Posterior cingulate gyrus (tissue), 11 donors: ENCODE data around the gene TAS2R7.
"Not testable (repeated sequence)": the region's sequence is repeated elsewhere in the genome, so short reads cannot be mapped to it uniquely, and the experiment has no call there.

ENCODE experiments used
- DNase-seq, 10 donors: peaks; one replicate each; pipeline versions ENCODE4 v3.0.0 to v3.0.0-alpha.2; 2020 to 2021; ENCODE audit warnings: mixed read lengths in 3 of 10
- intact Hi-C: fragments of 100-400 bp; cut with DNase I; formaldehyde crosslinking; loops from one replicate; pipeline ENCODE4 v1.15.1; 2023

Gene TAS2R7, protein sequence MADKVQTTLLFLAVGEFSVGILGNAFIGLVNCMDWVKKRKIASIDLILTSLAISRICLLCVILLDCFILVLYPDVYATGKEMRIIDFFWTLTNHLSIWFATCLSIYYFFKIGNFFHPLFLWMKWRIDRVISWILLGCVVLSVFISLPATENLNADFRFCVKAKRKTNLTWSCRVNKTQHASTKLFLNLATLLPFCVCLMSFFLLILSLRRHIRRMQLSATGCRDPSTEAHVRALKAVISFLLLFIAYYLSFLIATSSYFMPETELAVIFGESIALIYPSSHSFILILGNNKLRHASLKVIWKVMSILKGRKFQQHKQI

DNA sequence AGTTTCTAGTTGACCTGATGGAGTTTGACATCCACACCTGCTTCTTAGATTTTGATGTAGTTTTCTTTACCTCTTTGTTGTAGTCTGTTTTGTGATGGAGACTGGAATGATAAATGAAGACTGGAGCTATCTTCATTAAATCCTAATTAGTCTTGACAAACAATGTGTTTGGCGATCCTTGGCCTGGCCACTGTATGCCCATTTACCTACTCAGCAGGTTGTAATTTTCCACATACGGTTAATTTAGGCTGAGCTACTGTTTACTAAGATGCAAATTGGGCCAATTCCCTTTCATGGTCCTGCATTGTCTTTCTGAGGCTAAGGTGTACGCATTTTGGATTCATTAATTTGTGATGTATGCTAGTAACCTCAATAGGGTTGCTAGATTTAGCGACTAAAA, at the start of gene TAS2R7:
Gene TAS2R7 (minus strand): TSS at position 41 of the 400 bp plus-strand sequence. CDS start 57 bp downstream, outside the sequence.
- intact Hi-C loops: no loop called here
- DNase-seq: no peak

DNA sequence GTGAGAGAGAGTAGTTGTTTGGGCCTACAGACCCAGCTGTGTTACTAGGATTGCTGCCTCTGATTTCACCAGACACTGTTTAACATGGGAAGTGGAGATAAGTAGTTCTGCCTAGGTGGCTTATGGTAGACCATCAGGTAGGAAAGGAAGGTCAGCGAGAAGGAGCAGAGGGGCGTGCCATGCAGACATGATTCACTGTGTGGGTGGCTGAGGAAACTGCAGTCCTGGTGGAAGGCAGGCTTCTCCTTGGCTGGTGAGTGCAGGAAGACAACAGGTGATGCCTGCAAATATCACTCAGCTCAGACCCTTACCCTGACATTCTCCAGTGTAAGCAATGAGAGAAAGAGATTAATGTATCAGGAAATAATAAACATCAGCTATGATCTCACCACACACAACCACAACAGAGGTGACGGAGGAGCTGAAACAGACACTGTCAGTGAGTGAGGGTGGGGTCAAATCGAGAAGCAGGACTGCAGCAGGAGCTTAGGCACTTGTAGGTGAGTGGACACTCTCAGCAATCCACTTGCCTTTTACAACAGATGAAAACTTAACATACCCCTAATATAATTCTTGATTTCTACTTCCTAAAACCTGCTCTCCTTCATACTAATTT, 48.9 kb upstream of the TAS2R7 start:
- intact Hi-C loops: no loop called here

DNA sequence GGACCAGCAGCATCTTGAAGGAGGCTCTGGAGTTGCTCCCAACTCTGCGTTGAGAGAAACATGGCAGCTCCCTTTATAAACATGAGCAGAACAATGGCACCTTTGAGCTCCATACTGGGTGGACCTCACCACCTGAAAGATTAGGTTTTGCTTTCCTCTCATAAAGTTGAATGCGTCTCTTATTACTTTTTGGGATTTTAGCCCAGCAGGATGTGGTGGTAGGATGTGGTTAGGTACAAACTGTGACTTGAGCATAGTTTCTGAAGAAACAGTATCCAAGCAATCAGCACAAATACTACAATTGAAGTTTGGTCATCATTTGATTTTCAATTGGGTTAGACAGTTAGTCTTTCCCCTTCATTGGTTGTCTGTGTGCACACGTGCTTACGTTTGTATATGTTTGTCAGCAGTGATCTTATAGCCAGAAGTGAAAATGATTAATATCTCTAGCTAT, 47.0 kb upstream of the TAS2R7 start, which contains the start of gene PRR4:
Gene PRR4 (minus strand): TSS at position 51 of the 454 bp plus-strand sequence. CDS start 38 bp downstream, at position 13.
- intact Hi-C loops: no loop called here
- DNase-seq: no peak

More for the DNA sequence above, 48.9 kb upstream of the TAS2R7 start:
- no peak for DNase-seq

DNA sequence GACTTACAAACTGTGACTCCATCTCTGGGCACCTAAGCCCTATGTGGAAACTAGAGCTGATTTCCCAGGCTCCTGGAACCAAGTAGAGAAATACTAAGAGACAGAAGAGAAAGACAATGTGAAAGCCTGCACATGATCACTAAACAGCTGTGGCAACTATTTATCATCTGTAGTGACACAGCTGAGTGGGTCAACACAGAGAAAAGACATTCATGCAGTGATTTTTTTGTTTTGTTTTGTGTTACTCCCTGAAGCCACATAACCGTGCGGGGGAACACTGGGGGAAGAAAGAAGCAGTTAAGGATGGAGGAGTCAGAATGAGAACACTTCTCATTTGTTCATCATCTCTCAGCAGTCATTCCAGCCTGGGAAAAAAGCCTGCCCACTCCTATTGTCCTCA, 45.3 kb upstream of the TAS2R7 start:
- intact Hi-C loops: no loop called here
- no peak for DNase-seq

- intact Hi-C loops: no loop called here
- DNase-seq: no peak
These were observed 40.4 kb upstream of the TAS2R7 start for GRCh38 chr12:10842862-10843261.

DNA sequence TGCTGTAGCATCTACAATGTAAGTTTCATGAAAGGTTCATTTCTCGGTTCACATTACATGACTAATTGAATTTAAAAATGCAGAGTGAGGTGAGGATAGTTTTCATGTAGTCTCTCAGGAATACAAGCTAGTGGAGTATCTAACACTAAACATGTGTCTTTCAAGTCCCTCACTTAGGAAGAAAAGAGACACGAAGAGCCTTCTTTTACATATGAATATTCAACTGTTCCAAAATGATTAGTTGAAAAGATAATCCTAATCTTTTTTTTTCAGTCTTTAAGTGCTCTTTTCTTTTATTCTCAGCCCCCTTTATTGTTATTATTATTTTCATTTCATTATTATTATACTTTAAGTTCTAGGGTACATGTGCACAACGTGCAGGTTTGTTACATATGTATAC, 36.0 kb upstream of the TAS2R7 start:
- no peak for DNase-seq
- intact Hi-C loops: no loop called here

- no peak for DNase-seq
- intact Hi-C loops: no loop called here
These were observed 27.6 kb upstream of the TAS2R7 start for GRCh38 chr12:10829994-10830393.

DNA sequence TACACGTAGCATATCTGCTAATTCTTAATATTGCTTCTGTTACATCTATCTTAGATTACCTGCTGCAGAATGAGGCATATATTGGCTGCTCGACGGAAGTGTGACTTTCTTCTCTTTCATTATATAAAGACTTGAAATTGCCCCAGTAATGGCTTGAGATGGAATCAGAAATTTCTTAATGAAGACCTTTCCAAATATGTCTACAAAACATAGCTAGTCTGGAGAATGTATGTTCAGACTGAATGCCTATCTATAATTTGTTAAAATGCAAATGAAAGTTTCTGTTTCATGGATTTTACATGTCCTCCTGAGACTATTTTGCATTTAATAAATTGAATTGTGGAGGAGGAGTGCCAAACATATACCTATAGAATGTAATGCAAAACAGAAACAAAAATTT, 23.8 kb upstream of the TAS2R7 start, which contains the start of gene TAS2R10:
Gene TAS2R10 (minus strand): TSS at position 101 of the 400 bp plus-strand sequence. CDS start 89 bp downstream, at position 12.
- intact Hi-C loops: no loop called here
- no peak for DNase-seq

- intact Hi-C loops: no loop called here
- DNase-seq: no peak
These were observed 22.5 kb upstream of the TAS2R7 start for GRCh38 chr12:10824957-10825356.

GRCh38 chr12:10811883-10812536, 9.6 kb upstream of the TAS2R7 start:
- intact Hi-C loops: no loop called here
- DNase-seq: no peak

DNA sequence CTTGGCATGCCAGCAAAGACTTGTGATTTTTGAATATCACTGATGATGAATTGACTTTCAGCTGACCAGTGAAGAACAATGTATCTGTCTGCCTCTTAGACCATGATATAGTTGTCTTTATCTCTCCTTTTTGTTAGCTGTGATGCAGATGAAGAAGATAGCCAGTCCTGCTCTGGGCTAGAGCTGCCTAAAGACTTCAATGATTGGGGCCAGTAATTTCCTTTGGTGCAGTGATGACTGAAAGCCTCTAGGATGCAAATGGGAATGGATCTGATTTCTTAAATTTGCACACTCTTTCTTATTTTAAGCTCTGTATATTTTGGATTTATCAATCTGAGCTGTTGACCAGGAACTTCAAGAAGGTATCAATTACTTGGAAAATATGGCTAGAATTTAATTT, 7.6 kb upstream of the TAS2R7 start, which contains the start of gene TAS2R9:
Gene TAS2R9 (minus strand): TSS at position 101 of the 400 bp plus-strand sequence. CDS start 93 bp downstream, at position 8.
- no peak for DNase-seq
- intact Hi-C loops: no loop called here

DNA sequence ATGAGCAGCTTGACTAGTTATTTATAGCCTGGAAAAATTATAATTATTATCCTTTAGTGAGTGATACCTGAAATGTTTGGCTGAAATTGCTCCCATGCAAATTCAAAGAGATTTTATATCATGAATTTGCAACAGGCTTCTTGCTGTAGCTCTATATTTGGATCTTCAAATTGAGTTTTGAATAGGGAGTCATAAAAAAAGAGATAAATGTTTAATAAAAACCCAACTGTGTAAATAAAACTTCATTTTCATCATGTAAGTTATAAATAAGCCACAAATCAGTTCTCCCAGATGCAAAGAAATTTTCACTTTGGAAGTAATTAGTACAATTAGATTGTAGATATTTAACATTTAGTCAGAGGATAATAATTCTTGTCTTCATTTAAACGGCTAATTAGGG, 4.8 kb upstream of the TAS2R7 start, which contains the start of gene TAS2R8:
Gene TAS2R8 (minus strand): TSS at position 101 of the 400 bp plus-strand sequence. CDS start 306 bp downstream, outside the sequence.
- intact Hi-C loops: no loop called here
- DNase-seq: no peak

GRCh38 chr12:10801741-10802140, 686 bp downstream of the TAS2R7 start:
- DNase-seq: no peak
- intact Hi-C loops: no loop called here

GRCh38 chr12:10794222-10794621, 8.2 kb downstream of the TAS2R7 start:
- intact Hi-C loops: no loop called here
- no peak for DNase-seq

- intact Hi-C loops, DNase-seq: not testable (repeated sequence)
These were observed 10.7 kb downstream of the TAS2R7 start for GRCh38 chr12:10791769-10792168.

- intact Hi-C loops: no loop called here
- no peak for DNase-seq
These were observed 19.2 kb downstream of the TAS2R7 start for GRCh38 chr12:10783252-10783651.

DNA sequence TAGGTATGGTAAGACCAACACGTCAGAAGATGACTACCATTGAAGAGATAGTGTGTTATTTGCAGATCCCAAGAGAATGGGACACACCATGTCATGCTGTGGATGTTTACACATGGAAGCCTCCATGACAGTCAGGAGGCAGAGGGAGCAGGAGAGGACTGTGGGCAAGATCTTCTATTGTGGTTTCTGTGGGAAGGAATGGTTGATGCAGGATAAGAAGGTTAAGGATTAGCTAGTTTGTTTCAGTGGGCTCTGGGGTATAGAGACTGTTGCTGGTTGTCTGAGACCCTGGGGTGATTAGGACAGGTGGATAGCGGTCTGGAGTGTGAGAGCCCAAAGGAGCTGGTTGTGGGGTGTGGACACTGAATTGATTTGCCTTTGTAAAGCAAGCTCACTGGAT, 23.3 kb downstream of the TAS2R7 start:
- intact Hi-C loops: no loop called here
- no peak for DNase-seq

DNA sequence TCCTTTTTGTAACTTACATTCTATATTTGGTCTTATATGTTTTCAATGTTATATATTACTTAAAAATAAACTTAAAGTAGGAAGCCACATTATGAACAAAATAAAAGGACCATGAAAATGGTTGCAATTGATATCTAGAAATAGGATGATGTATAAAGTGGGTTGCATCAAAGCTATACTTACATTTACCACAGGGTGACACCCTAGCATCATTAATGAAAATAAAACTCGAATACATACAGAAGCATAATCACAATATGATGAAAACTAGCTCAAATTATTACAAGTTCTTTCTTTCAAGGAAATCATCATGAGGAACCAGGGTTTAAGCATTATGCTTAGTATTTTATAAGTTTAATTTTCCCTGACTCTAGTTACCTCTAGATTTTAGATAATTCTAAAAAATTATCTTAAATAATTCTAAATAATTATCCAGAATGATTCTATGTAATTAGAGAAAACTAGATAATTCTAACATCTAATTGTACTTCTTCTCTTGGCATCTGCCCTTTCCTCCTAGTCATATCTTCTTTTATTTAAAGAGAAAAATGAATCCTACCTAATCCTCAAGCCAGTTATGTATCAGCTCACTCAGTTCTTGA, 31.2 kb downstream of the TAS2R7 start:
- no peak for DNase-seq
- intact Hi-C loops: loop anchor here (2.0 kb wide), 1 partner anchor 430 kb away; no protein-coding TSS in a partner anchor

DNA sequence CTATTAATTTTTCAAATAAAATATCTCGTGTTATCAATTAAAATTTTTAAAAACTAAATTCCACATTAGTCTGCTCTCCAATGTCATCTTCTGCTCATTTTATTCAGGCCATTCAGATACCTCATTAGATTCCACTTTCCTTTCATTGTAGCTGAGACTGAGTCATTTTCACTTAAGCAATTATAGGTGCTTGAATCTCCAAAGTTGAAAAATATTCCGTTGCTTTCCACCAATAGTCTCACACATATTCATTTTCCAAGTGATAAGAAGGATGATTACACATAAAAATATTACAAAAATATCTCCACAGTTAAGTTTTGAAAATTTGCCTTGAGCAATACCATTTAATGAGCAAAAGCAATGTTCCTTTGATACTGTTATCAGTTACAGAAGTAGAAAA, 42.8 kb downstream of the TAS2R7 start:
- intact Hi-C loops: no loop called here
- no peak for DNase-seq

DNA sequence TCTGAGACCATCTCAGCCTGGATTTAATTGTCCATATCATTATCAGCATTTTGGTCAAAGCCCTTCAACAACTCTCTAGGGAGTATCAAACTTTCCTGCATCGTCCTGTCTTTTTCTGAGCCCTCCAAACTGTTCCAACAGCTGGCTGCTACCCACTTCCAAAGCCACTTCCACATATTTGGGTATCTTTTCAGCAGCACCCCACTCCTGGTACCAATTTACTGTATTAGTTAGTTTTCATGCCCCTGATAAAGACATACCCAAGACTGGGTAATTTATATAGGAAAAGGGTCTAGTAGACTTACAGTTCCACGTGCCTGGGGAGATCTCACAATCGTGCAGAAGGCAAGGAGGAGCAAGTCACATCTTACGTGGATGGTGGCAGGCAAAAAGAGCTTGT, 46.2 kb downstream of the TAS2R7 start:
- no peak for DNase-seq
- intact Hi-C loops: no loop called here

GRCh38 chr12:10753059-10753458, 49.4 kb downstream of the TAS2R7 start:
- intact Hi-C loops: loop anchor here (5.0 kb wide), 1 partner anchor 516 kb away; no protein-coding TSS in a partner anchor
- DNase-seq: no peak
